SK-N-MC (cell line): ENCODE data around the gene GSG1L.

Source experiments
- DNase-seq: peaks from one replicate; pipeline ENCODE4 v3.0.0-alpha.2; 2011; ENCODE audit warnings: low read depth, low spot score
- H3K27ac ChIP-seq: fragments of 200-600 bp; sonication (generic); 2 replicates; pipeline ENCODE4 v1.5.1; 2016; ENCODE audit warnings: mixed run types
- H3K36me3 ChIP-seq: fragments of 200-600 bp; sonication (generic); 2 replicates; pipeline ENCODE4 v1.6.1; 2017; ENCODE audit warnings: antibody characterized with exemption, low read length, mixed read lengths; ENCODE audit not compliant: insufficient read depth
- H3K4me3 ChIP-seq: fragments of 200-600 bp; sonication (generic); 2 replicates; pipeline ENCODE4 v1.5.1; 2016
- H3K9ac ChIP-seq: fragments of 200-600 bp; sonication (generic); 2 replicates; pipeline ENCODE4 v1.8.0; 2017; ENCODE audit warnings: mixed run types, mixed read lengths; ENCODE audit not compliant: insufficient read length
- H3K9me3 ChIP-seq: fragments of 200-600 bp; sonication (generic); 2 replicates; pipeline ENCODE4 v1.6.1; 2017; ENCODE audit warnings: low read depth, mild to moderate bottlenecking, antibody characterized with exemption, low read length, moderate library complexity, mixed read lengths
- EZH2 ChIP-seq: fragments of 200-600 bp; sonication (generic); IDR thresholded peaks from one replicate; pipeline ENCODE4 v1.6.1; 2017; ENCODE audit warnings: antibody characterized with exemption
- FOXP2 ChIP-seq: optimal IDR thresholded peaks from 2 replicates; pipeline ENCODE3; 2011; ENCODE audit warnings: mild to moderate bottlenecking, moderate library complexity; ENCODE audit not compliant: insufficient read depth; ENCODE audit errors: extremely low read length, control extremely low read depth
- POLR2AphosphoS5 ChIP-seq: IDR thresholded peaks from 2 replicates; pipeline ENCODE4 v1.6.1; 2012; ENCODE audit warnings: mild to moderate bottlenecking, low read depth, low read length, borderline replicate concordance

Gene GSG1L

DNA sequence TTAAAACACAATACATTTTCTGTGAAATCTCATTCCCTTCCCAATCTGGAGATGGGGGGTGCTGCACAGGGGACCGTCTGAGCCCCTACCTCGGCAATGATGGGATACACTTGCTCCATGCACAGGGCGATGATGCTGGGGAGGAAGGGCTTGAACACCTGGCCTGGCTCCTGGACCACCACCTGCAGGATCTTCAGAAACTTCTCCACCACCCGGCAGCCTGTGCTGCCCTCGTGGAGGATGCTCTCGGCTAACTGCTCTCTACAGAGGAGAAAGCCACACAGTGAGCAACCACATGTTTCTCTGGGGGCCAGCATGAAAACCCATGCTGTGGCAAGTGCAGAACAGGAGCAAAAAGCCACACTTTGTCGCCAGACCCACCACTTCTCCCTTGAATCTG is 42.4 kb upstream of the GSG1L start:
- Histone ChIP-seq H3K9ac (no peak overlapping the region), H3K9me3 (no peaks in the 10 kb centered on the region), H3K4me3 (no peak overlapping the region), H3K27ac (no peak overlapping the region), H3K36me3 (peaks cover 89% of the 10 kb centered on the region)
- no peak for DNase-seq
- TF ChIP-seq POLR2AphosphoS5: no peak
- TF ChIP-seq FOXP2: no peak
- TF ChIP-seq EZH2: no peak

DNA sequence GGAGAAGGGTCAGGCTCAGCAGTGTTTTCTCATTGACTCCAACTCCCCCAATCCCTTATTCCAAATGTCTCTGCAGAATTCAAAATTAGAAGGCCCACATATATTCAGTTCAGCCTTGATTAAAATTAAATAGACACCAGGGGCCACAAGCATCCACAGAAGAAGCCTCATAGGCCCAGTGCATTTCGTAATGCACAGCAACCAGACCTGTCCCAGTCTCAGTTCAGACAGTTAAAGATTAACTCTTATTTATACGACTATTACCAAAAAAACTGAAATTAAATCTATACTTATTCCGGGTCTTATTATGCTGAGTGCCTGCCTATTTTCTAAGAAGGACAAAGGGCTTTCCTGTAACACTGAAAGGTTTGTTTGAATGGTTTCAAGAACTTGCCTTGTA is 41.8 kb upstream of the GSG1L start:
- H3K4me3 ChIP-seq: no peak overlapping the region
- no peaks in the 10 kb centered on the region for H3K9me3 ChIP-seq
- no peak overlapping the region for H3K27ac ChIP-seq
- H3K9ac ChIP-seq: no peak overlapping the region
- peaks cover 87% of the 10 kb centered on the region for H3K36me3 ChIP-seq
- TF ChIP-seq EZH2 (no peak), POLR2AphosphoS5 (no peak), FOXP2 (no peak)
- DNase-seq: no peak

DNA sequence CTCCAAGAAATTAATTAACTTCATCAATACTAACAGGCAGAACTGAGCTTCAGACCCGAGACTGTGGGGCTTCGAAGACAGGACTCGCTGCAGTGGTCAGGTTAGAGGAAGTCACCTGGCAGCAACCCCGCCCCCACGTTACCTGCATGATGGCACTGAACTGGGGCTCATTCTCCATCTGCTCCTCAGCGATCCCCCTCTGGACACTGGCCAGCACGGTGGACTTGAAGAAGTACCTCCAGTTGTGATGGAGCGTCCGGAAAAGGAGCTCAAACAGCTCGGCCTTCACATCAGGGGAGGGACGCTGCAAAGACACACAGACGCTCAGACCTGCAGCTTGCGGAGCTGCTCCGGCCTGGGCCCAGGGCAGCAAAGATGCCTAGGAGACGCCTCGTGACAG is 40.9 kb upstream of the GSG1L start:
- Histone ChIP-seq H3K9ac (no peak overlapping the region), H3K4me3 (no peak overlapping the region), H3K9me3 (no peaks in the 10 kb centered on the region), H3K36me3 (peaks cover 81% of the 10 kb centered on the region), H3K27ac (no peak overlapping the region)
- no peak for DNase-seq
- no peak for TF ChIP-seq FOXP2
- TF ChIP-seq POLR2AphosphoS5: no peak
- no peak for TF ChIP-seq EZH2

DNA sequence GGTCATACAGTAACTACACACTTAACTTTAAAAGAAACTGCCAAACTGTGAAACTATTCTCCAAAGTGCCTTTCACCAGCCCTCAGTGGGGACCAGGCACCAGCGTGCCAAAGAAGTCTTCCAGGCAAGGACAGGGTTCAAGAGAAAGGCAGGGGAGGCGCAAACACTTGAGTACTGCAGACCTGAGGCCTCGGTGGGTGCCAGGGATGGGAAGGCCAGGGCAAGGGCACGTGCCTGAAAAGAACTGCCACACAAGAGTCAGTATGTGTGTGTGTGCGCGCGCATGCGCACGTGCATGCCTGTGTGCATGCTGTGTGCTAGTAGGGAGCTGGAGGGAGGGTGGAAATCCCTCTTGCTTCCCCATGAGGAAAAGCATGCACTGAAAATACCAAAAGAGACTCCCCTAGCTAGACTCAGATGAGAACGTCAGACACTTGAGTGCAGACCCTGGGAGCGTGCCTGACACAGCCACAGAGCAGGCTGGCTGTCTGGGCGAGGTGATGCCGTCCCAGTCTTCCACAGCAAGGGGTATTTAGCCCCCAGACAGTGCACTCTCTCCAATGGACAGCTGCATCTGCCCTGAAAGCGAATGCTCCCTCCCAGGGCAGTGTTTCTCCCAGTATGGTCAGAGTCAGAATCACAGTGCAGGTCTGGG is 40.1 kb upstream of the GSG1L start:
- Histone ChIP-seq H3K9ac (no peak overlapping the region), H3K36me3 (peaks cover 83% of the 10 kb centered on the region)
- no peak for DNase-seq

DNA sequence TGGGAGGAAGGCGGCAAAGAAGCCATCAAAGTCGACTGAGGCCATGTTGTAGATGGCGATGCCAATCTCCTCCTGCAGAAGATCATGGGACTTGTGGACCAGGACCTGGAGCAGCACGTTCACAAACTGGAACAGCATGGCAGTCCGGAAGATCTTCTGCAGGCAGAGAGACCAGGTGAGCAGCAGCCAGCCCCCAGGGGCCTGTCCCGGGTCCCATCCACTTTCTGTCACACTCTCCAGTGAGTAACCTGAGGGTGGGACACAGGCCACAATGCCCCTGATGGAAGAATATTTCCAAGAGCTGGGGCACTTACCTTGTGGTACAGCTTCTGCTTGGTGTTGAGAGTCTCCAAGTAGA is 38.0 kb upstream of the GSG1L start:
- H3K27ac ChIP-seq: no peak overlapping the region
- H3K4me3 ChIP-seq: no peak overlapping the region
- no peak overlapping the region for H3K9ac ChIP-seq
- no peaks in the 10 kb centered on the region for H3K9me3 ChIP-seq
- peaks cover 72% of the 10 kb centered on the region for H3K36me3 ChIP-seq
- DNase-seq: no peak
- TF ChIP-seq FOXP2 (no peak), POLR2AphosphoS5 (no peak), EZH2 (no peak)

More for the DNA sequence above, 40.1 kb upstream of the GSG1L start:
- Histone ChIP-seq H3K27ac (no peak overlapping the region), H3K9me3 (no peaks in the 10 kb centered on the region), H3K4me3 (no peak overlapping the region)
- TF ChIP-seq FOXP2: no peak
- TF ChIP-seq POLR2AphosphoS5: no peak
- TF ChIP-seq EZH2: no peak

DNA sequence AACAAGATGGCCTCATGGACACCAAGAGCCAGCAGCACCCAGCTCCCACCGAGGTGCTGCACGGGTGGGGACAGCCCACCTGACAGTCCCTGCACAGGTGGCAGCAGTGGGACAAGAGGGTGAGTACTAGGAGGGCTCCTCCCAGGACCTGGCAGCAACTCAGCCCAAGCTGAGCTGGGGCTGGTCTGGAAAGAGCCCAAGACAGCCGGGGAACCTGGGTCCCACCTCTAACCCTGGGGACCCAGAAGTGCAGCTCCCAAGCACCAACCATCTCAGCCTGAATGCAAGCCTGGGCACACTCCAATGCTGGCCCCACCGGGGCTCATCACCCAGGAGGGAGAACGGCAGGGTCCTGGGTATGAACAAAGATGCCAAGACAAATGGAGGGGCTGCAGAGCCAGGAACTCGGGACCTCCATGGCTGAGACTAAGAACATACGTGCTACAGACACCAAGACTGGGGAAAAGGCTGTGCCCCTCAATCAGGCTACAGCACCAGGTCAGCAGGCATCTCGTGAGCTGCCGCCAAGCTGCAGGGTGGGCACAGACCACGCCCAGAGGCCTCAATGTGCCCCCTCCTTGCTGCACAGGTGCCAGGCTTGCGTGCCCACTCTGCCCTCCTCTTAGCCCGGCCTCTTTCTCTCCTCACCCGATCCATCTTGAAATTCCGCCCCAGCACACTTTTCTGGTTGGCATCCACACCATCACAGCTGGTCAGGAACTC is 37.5 kb upstream of the GSG1L start:
- H3K9ac ChIP-seq: no peak overlapping the region
- no peaks in the 10 kb centered on the region for H3K9me3 ChIP-seq
- no peak overlapping the region for H3K4me3 ChIP-seq
- H3K36me3 ChIP-seq: peaks cover 67% of the 10 kb centered on the region
- no peak for TF ChIP-seq EZH2
- no peak for TF ChIP-seq POLR2AphosphoS5
- TF ChIP-seq FOXP2: no peak
- no peak for DNase-seq
- no peak overlapping the region for H3K27ac ChIP-seq

DNA sequence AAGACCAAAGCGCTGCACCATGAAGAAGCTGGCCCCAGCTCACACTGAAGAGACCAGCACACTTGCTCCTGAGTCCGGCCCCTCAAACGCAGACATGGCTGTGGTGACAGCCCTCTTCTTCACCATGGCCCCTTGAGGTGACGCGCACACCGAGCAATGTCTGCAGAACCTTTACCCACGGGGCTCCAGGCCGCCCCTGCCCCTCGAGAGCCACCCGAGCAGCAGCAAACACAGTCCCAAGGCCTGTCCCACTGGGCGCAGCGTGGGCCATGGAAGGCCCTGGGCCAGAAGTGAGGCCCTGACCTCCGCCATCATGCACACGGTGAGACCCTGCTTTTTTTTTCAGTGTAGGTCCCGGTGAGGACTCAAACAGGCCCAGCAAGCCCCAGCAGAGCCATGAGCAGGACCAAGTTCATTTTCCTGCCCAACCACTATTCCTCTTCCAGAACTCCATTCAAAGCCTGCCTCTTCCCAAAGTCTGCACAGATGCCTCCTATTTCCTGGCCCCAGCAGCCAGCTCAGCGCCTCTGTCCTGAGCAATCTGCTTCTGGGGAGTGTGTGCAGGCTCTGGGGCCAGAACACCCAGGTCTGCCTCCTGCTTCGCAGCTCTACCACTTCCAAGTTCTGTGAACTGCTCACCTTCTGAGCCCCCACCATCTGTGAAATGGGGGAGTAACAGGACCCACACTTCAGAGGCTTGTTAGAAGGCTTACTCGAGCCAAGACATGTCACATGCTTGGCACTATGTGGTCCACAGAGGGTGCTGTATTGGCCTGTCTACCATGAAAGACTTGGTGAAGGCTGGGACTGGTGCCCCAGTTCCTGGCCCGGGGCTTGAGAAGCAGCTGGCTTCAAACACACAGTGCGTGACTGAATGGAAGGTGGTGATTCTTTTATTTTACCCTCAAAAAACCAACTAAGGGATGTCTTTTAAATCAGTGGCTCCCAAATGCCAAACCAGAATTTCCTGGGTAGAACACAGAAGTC is 35.7 kb upstream of the GSG1L start:
- H3K9ac ChIP-seq: no peak overlapping the region
- peaks cover 55% of the 10 kb centered on the region for H3K36me3 ChIP-seq
- no peaks in the 10 kb centered on the region for H3K9me3 ChIP-seq
- no peak overlapping the region for H3K27ac ChIP-seq
- H3K4me3 ChIP-seq: no peak overlapping the region
- DNase-seq: no peak
- no peak for TF ChIP-seq EZH2
- no peak for TF ChIP-seq FOXP2
- TF ChIP-seq POLR2AphosphoS5: no peak
